Ovary (tissue), 3 donors: ENCODE data around the gene KCNQ4.

Experiments
- POLR2A ChIP-seq: fragments of 450-650 bp; IDR thresholded peaks from one replicate; pipeline ENCODE4 v1.6.1; 2017; ENCODE audit warnings: antibody characterized with exemption, mild to moderate bottlenecking, moderate library complexity
- TF ChIP-seq, protein P1 (sequence below), 3 donors: fragments of 450-650 bp in 2 of 3; fragments of 200-600 bp in 1 of 3; IDR thresholded peaks; one replicate each; pipeline versions ENCODE4 v1.5.1 to v1.8.0; 2016 to 2022; ENCODE audit warnings: antibody characterized with exemption in 3 of 3, mild to moderate bottlenecking in 1 of 3
- donor health status: DM: no; HTN: no; CAD: no.

DNA sequence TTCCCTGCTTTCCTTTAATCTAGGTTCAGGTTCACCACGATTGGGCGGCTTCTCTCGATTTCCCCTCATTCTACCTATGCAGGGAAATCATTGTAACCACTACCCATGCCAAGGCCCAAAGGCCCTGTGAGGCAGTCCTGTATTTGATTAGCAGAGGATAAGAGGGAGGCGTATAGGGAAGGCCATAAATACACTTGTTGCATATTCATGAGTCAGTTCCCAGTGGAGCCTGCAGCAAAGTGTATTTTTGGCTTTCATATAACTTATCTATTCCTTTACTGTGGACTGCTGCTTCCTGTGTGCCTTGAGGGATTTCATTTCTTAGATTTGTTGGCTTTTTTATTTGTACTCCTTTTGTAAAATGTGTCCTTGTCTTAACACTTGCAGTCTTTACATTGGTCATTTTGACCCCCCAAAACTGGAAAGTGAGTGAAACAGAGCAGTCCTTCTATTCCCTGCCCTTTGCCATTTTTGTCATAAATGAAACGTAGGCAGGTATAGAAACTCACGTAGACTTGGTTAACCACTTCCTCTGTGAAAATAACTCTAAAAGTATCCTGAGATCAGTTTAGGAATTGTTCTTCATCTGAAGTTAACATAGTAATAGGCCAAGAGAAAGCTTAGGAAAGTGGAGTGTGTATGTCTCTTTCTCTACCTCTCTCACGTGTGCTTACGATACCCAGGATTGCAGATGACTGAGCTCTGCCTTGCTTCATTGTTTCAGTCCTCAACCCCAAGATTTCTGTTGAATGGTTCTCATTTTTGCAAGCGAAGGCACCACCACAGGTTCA is 19.6 kb upstream of the KCNQ4 start:
- TF ChIP-seq POLR2A: no peak
- TF ChIP-seq, protein P1, sequence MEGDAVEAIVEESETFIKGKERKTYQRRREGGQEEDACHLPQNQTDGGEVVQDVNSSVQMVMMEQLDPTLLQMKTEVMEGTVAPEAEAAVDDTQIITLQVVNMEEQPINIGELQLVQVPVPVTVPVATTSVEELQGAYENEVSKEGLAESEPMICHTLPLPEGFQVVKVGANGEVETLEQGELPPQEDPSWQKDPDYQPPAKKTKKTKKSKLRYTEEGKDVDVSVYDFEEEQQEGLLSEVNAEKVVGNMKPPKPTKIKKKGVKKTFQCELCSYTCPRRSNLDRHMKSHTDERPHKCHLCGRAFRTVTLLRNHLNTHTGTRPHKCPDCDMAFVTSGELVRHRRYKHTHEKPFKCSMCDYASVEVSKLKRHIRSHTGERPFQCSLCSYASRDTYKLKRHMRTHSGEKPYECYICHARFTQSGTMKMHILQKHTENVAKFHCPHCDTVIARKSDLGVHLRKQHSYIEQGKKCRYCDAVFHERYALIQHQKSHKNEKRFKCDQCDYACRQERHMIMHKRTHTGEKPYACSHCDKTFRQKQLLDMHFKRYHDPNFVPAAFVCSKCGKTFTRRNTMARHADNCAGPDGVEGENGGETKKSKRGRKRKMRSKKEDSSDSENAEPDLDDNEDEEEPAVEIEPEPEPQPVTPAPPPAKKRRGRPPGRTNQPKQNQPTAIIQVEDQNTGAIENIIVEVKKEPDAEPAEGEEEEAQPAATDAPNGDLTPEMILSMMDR (IDR thresholded peaks at IDR 0.05): no peak
